ENCODE results near the gene HLTF.
"Not testable (repeated sequence)": the region's sequence is repeated elsewhere in the genome, so short reads cannot be mapped to it uniquely, and the experiment has no call there.

The HLTF gene

DNA sequence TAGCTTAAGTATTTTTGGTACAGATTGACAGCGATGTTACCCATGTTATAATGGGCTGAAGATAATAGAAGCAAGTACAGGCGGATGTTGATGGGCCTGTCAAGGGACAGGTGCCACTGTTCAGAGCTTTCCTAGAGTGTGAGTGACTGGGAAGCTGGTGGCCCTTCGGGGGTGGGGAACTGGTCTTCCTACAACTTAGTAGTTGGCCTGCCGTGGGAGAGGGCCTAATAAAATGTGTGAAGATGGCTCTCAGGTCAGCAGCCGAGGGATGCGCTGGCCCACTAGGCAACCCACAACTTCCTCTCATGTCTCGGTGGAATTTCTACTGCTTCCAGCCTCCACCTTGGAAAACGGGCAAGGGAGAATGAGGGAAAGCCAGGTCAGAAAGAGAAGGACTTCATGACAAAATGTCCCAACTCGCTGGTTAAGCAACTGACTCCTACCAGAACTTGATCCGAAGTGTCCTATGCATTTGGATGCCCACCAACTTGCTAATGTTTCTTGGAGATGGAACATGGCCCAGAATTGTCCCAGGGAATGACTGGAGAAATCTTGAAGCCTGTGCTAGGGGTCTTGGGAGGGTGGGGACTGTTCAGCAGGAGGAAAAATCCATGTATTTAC is 93.6 kb downstream of the HLTF start:
- FAIRE-seq (no peak), DNase-seq (ENCODE audit: insufficient read length, low spot score) (no peak)

DNA sequence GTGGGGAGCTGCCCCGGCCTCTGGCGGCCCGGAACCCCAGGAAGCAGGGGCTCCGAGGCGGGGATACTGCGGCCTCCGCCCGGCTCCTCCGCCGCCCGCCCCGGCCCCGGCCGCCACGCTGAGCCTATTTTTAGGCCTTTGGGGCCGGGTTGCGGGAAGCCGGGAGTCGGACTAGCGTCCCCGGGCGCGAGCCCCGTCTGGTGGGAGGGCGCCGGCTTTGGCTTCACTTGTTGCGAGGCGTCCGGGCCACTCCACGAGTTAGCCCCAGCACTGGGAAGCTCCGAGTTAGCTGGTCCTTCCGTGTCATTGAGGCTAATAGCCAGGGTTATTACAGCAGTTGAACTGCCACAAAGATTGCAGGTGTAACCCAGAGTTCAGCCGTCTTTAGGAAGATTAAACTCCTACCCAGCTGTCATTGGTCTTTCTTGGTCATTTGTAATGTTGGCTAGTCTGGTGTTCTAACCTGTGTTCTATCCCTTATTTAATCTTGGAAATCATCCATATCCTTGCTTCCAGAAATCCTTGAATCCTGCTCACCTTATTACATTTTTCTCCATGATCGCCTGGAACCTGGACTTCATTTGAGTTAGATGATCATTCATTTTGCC is 94.2 kb downstream of the HLTF start:
- no peak for DNase-seq (ENCODE audit: insufficient read length, low spot score)
- FAIRE-seq: peak; percentile 76

DNA sequence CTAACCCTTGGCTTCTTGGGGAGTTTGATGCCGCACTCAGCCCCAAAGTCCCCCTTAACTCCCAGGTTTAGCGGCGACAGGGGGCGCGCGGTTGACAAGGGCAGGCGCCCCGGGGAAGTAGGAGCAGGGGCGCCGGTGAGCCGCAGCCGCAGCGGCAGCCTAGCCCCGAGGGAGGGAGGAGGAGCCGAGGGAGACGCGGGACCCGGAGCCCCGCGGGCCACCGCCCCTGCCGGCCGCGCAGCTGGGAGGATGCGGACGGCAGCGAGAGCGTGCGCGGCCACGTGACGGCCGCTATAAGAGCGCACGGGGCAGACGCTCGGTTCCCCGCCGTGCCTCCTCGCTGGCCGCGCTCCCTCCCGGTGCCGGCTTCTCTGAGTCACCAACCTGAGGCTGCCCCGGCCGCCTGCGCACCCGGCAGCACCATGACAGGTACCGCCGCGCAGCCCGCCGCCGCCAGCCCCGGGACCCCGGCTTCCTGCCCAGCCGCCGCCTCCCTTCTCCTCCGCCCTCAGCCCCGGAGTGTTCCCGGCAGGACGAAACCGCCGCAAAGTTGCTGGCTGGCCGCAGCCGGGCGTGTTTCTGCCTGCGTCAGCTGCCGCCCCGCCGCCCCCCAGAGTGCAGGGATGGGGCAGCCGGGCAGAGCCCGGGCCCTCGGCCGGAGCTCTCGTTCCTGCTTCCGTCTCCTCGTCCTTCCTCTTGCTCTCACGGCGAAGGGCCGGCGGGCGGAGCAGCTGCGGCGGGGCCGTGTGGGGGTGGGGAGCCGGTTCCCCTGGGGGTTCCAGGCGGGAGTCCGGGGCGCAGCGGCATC is 94.9 kb downstream of the HLTF start, which contains the start of gene GYG1:
Gene GYG1 (plus strand): TSS at position 322 of the 808 bp plus-strand sequence. CDS start 101 bp downstream, at position 423.
- DNase-seq (ENCODE audit: insufficient read length, low spot score) (peak; percentile 77), FAIRE-seq (no peak)

DNA sequence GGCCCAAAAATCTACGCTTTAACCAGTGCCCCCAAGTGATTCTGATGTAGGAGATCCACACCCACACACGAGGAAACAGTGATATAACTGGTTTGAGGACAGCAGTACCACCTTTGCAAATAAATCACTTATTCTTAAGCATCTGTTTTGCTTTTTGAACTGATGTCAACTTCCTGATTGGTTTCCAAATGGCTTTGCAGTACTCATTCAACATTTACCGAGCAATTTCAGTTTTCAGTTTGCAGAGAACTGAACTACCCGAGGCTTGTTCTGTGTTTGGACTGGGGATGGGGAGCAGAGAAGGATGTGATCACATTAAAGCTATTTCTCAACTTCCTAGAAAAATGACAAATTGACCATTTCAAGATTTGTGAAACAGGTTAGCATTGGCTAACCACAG is 96.1 kb downstream of the HLTF start:
- FAIRE-seq: no peak
- DNase-seq (ENCODE audit: insufficient read length, low spot score): peak; percentile 52

DNA sequence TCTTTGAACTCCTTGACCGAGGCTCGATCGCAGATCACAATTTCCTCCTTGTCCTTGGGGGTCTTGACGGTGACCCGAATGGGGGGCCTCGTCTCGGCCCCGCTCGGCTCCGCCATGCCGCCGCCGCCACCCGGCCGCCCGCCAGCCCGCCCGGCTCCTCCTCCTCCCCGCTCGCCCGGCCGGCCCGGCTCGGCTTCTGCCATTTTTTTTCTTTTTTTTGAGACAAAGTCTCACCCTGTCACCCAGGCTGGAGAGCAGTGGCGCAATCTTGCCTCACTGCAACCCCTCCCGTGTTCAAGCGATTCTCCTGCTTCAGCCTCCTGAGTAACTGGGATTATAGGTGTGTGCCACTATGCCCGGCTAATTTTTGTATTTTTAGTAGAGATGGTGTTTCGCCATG is 98.8 kb downstream of the HLTF start:
- not testable (repeated sequence) for FAIRE-seq; DNase-seq (ENCODE audit: insufficient read length, low spot score)

DNA sequence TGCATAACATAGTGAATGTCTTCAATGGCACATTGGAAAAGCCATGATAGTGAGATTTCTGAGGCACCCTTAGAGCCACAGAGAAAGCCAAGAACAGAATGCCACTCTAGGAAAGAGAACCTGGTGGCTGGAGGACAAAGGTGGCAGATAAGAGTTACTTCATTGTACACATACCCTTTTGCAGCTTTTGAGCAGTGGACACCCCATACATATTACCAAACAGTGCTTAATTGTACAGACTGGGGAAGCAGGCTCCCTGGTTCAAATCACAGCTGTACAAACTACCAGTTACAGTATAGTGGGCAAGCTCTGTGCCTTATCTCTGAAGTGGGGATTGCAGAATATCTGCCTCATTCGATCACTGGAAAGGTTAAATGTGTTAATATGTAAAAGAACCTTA is 105.1 kb downstream of the HLTF start:
- FAIRE-seq (no peak), DNase-seq (ENCODE audit: insufficient read length, low spot score) (no peak)
